Activated T-cell treated with anti-CD3 and anti-CD28 coated beads, Interleukin-2, amount 50 U/mL, for 1 hour (primary cell): ENCODE measurements around the gene INSR.
"Not testable (repeated sequence)": the region's sequence is repeated elsewhere in the genome, so short reads cannot be mapped to it uniquely, and the experiment has no call there.

Experiments used
- DNase-seq: peaks from one replicate; pipeline ENCODE4 v3.0.0-alpha.2; 2020

INSR gene

DNA sequence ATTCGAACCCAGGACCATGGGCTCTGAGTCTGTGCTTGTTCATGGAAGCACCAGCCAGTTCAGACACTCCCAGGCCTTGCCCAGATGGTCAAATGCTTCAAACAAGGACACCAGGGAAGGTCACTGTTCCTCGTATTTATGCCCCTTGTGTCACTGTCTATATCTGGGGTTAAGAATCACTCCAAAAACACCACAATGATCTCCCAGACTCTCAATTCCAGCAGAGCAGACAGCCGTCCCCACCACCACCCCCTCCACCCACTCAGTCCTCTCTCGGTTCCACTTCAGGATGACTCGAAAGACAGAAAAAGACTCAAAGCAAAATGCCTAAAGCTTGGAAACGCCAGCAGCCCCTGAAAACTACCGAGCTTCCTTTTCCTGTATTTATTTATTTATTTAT lies 79.0 kb downstream of the INSR start:
- no peak for DNase-seq

DNA sequence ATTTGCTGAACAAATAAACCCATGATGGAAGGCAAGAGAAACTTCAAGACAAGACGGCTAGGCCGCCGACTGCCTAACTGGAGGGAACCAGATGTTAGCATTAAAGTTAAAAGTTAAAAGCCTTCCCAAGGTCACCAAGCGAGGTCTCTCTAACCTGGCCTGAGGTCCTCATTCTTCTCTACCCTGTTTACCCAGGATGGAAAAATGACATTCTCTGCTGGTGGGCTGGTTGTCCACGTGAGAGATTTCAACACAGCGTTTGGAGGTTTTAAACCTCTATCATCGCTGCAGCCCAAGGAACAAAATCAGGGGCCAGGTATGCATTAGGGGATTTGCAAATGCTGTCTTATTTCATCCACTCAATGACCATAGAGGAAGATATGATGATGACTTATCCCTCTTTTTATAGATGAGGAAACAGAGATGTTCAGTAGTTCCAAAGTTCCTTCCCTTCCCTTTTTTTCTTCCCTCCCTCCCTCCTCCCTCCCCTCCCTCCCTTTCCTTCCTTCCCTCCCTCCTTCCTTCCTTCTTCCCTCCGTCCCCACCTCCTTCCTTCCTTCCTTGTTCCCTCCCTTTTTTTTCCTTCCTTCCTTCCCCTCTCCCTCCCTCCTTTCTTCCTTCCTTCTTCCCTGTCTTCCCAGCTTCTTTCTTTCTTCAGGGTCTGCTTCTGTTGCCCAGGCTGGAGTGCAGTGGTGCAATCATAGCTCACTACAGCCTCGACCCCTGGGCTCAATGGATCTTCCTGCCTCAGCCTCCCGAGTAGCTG lies 79.7 kb downstream of the INSR start:
- DNase-seq, result no peak

GRCh38 chr19:7213628-7214323 lies 80.4 kb downstream of the INSR start:
- no peak for DNase-seq

DNA sequence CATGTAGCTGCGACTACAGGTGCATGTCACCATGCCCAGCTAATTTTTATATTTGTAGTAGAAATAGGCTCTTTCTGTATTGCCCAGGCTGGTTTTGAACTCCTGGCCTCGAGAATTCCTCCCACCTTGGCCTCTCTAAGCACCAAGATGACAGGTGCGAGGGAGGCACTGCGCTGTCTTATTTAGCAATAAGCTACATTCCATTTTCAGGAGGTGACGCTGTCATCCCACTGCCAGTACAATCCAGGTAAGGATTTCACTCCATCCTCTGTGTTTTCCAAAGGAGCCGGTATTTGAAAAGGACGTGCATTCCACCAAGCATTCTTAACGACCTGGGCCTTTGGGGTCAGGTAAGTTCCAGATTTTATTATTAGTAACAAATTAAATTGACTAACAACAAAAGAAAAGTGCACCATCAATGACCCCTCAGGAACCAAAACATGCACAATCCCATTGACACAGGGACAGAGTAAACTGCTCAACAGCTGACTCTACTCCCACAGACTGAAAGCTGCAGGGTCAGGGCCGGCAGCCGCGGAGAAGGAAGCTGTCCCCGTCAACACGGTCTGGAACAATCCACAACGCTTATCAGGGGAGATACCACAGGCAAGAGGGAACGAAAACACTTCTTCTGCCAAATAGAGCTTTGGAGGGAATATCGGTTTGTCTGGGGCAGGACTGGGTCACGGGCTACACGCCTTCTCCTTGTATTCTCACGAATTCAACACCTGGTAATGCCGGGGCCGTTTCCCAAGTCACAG lies 82.8 kb downstream of the INSR start:
- no peak for DNase-seq

DNA sequence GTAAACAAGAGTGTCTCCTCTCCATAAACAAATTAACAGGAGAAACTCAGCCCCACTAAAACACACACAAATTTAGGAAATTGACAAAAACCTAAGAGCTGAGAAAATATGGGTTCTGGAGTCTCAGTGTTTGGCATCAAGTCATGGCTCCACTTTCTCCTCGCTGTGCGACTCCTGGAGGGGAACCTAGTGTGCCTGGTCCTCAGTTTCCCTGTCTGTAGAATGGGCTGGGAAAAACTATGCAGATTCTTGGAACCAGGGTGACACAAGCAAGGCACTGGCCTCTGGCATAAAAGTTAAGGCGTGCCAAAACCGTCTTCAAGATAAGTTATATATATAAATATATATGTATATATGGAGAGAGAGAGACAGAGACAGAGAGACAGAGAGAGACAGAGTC lies 83.9 kb downstream of the INSR start:
- DNase-seq, result no peak

- not testable (repeated sequence) for DNase-seq
Observed at GRCh38 chr19:7209597-7210325, 84.5 kb downstream of the INSR start.

- not testable (repeated sequence) for DNase-seq
Observed at GRCh38 chr19:7209036-7209435, 85.2 kb downstream of the INSR start.

- DNase-seq, result no peak
Observed at GRCh38 chr19:7203332-7203731, 90.9 kb downstream of the INSR start.

GRCh38 chr19:7202888-7203287 lies 91.3 kb downstream of the INSR start:
- no peak for DNase-seq

DNA sequence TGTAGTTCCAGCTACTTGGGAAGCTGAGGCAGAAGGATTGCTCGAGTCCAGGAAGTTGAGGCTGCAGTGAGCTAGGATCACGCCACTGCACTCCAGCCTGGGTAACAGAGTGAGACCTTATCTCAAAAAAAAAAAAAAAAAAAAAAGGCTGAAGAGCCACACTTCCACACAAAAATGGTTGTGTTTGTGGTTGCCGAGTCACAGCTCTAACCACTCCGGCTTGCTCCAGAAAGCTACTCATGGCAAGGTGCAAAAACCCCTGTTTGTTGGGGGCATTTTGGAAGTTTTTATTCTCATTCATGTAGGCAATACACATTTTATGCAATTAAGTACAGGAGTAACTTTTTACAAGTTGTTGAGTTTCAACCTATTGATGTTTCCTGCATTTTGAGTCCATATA lies 93.5 kb downstream of the INSR start:
- DNase-seq, result no peak

DNA sequence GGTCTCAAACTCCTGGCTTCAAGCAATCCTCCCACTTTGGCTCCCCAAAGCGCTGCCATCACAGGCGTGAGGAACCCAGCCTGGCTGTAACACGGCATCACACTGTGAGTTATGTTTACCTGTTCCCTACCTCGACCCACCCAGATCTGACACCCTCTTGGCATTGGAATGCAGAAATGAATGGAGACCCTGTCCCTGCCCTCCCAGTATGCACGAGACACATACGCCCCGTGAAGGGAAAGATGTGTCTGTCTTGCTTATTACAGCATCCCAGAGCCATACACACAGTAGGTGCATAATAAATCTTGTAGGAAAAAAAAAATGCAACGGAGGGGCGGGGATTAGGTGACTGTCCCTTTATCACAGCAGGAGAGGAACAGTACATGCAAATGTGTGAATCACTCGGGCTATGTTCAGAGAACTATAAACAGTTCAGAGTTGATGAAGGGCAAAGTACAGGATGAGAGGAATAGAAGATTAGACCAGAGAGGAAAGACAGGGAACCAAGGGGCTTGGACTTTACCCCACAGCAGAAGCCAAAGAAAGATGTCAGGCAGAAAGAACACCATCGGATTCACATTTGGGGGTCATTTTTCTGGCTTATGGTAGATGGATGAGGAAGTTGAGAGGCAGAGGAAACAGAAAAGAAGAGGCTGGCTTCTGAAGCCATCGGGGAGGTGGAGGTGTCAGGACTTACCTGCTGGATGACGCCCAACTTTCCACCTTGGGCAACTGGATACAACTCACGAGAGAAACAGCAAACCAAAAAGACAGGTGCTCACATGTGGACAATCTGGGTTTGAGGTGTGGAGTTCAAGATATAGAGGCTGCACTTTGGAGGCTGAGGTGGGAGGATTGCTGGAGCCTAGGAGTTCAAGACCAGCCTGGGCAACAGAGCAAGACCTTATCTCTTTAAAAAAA lies 94.3 kb downstream of the INSR start:
- no peak for DNase-seq

- DNase-seq, result peak; percentile 92
Observed at GRCh38 chr19:7197760-7198696, 96.2 kb downstream of the INSR start.

- peak; percentile 87 for DNase-seq
Observed at GRCh38 chr19:7197119-7197759, 97.0 kb downstream of the INSR start.

GRCh38 chr19:7196763-7197118 lies 97.5 kb downstream of the INSR start:
- no peak for DNase-seq

- no peak for DNase-seq
Observed at GRCh38 chr19:7195046-7195445, 99.2 kb downstream of the INSR start.

DNA sequence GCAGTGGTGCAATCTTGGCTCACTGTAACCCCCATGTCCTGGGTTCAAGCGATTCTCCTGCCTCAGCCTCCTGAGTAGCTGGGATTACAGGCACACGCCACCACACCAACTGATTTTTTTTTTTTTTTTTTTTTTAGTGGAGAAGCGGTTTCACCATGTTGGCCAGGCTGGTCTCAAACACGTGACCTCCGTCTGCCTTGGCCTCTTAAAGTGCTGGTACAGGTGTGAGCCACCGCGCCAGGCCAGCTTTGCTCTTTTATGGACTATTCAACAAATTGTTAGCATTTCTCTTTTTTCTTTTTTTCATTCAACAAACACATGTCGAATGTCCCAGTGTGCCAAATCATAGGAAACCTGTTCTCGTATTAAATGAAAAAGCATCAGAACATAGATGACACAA lies 99.6 kb downstream of the INSR start:
- DNase-seq, result no peak

DNA sequence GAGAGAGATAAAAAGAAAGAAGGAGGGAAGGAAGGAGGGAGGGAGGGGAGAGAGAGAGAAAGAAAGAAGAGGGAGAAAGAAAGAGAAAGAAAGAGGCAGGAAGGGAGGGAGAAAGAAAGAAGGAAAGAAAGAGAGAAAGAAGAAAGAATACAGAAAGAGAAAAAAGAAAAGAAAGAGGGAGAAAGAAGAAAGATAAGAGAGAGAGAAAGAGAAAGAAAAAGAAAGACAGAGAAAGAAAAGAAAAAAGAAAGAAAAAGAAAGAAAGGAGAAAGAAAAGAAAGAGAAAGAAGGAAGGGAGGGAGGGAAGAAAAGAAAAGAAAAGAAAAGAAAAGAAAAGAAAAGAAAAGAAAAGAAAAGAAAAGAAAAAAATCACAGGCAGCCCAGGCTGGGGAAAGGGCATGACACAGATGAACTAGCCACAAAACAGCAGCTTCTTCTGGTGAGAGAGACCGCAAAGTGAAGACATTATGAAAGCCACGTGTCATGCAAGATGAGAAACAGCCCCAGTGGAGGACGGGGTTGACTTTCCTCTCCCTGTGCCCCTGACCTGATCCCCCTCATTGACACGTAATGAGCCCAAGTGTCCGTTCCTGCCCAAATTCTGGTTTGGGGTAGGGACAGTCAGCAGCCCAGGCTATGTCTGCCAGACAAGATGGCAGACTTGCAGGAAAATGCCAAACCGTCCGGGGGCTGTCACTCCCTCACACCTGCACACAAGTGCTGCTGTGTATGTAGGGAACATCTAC lies 102.1 kb downstream of the INSR start:
- peak; percentile 43 for DNase-seq

GRCh38 chr19:7188698-7189629 lies 105.2 kb downstream of the INSR start:
- DNase-seq, result no peak
